GM19239 (cell line): Measurements from ENCODE around the gene PSAP.
"Not testable (repeated sequence)": the region's sequence is repeated elsewhere in the genome, so short reads cannot be mapped to it uniquely, and the experiment has no call there.

Experiments used
- DNase-seq: peaks from one replicate; pipeline ENCODE4 v3.0.0; 2011; ENCODE audit warnings: low spot score; ENCODE audit not compliant: insufficient read length
- FAIRE-seq: peaks from 2 replicates; lab custom pipeline; 2011; peaks lifted over from hg19 to GRCh38; lab: Jason Lieb, UNC

Gene PSAP

GRCh38 chr10:71877821-71878220, 26.8 kb upstream of the PSAP start:
- no peak for DNase-seq
- FAIRE-seq = no peak

- not testable (repeated sequence) for FAIRE-seq, DNase-seq
These were observed 23.8 kb upstream of the PSAP start for GRCh38 chr10:71874680-71875354.

- peak; percentile 92 for DNase-seq
- FAIRE-seq = peak; percentile 97
These were observed 22.6 kb upstream of the PSAP start for GRCh38 chr10:71873582-71874211.

- not testable (repeated sequence) for FAIRE-seq, DNase-seq
These were observed 18.6 kb upstream of the PSAP start for GRCh38 chr10:71869601-71870000.

GRCh38 chr10:71868192-71868697, 17.2 kb upstream of the PSAP start:
- no peak for FAIRE-seq
- no peak for DNase-seq

- DNase-seq (no peak), FAIRE-seq (no peak)
These were observed 14.6 kb upstream of the PSAP start for GRCh38 chr10:71865561-71866041.

- DNase-seq (no peak), FAIRE-seq (no peak)
These were observed 13.9 kb upstream of the PSAP start for GRCh38 chr10:71864911-71865361.

- DNase-seq = no peak
These were observed 12.2 kb upstream of the PSAP start for GRCh38 chr10:71863203-71863602.

GRCh38 chr10:71860243-71861029, 9.4 kb upstream of the PSAP start:
- FAIRE-seq (no peak), DNase-seq (no peak)

More at GRCh38 chr10:71863203-71863602, 12.2 kb upstream of the PSAP start:
- no peak for FAIRE-seq

- FAIRE-seq (no peak), DNase-seq (no peak)
These were observed 7.2 kb upstream of the PSAP start for GRCh38 chr10:71857934-71858890.

- FAIRE-seq (no peak), DNase-seq (no peak)
These were observed 5.6 kb upstream of the PSAP start for GRCh38 chr10:71856619-71857018.

- no peak for FAIRE-seq
- DNase-seq = no peak
These were observed 3.0 kb upstream of the PSAP start for GRCh38 chr10:71854031-71854430.

- DNase-seq = no peak
- no peak for FAIRE-seq
These were observed 1.4 kb upstream of the PSAP start for GRCh38 chr10:71852355-71852937.

GRCh38 chr10:71851465-71852095, 529 bp upstream of the PSAP start:
- not testable (repeated sequence) for FAIRE-seq, DNase-seq

GRCh38 chr10:71850021-71850742, 869 bp downstream of the PSAP start:
- no peak for DNase-seq
- FAIRE-seq = peak; percentile 40

- FAIRE-seq = no peak
- DNase-seq = no peak
These were observed 1.6 kb downstream of the PSAP start for GRCh38 chr10:71849461-71849908.

GRCh38 chr10:71848325-71849275, 2.5 kb downstream of the PSAP start:
- FAIRE-seq (no peak), DNase-seq (no peak)
